Measurements from ENCODE around the gene DDX5.

The DDX5 gene

GRCh38 chr17:64491034-64491860, 14.8 kb downstream of the DDX5 start:
- TF ChIP-seq CTCF (IDR thresholded peaks at IDR 0.05): no peak
- Histone ChIP-seq H3K36me3 (ENCODE audit: control insufficient read depth, insufficient read depth, low read length) (no peaks in the 10 kb centered on the region), H3K9me3 (ENCODE audit: control insufficient read depth, low read length) (no peaks in the 10 kb centered on the region), H3K4me2 (ENCODE audit: low read length) (no peak overlapping the region), H3K27me3 (ENCODE audit: control insufficient read depth, insufficient read depth, low read length) (no peaks in the 10 kb centered on the region), H3K4me1 (no peaks in the 10 kb centered on the region), H3K27ac (no peak overlapping the region), H3K4me3 (ENCODE audit: low read depth, low read length) (no peak overlapping the region), H3K79me2 (peaks cover 3% of the 10 kb centered on the region), H2AFZ (no peak overlapping the region), H3K9ac (no peak overlapping the region)

GRCh38 chr17:64488301-64488700, 17.8 kb downstream of the DDX5 start:
- TF ChIP-seq CTCF (IDR thresholded peaks at IDR 0.05): no peak
- H3K36me3 ChIP-seq (ENCODE audit: control insufficient read depth, insufficient read depth, low read length): no peaks in the 10 kb centered on the region
- H3K27me3 ChIP-seq (ENCODE audit: control insufficient read depth, insufficient read depth, low read length): no peaks in the 10 kb centered on the region
- H3K4me1 ChIP-seq: no peaks in the 10 kb centered on the region
- no peak overlapping the region for H3K27ac ChIP-seq
- H2AFZ ChIP-seq: no peak overlapping the region
- no peaks in the 10 kb centered on the region for H3K9me3 ChIP-seq (ENCODE audit: control insufficient read depth, low read length)
- H3K79me2 ChIP-seq: no peaks in the 10 kb centered on the region
- H3K4me2 ChIP-seq (ENCODE audit: low read length): no peak overlapping the region
- no peak overlapping the region for H3K9ac ChIP-seq
- H3K4me3 ChIP-seq (ENCODE audit: low read depth, low read length): no peak overlapping the region

GRCh38 chr17:64484380-64484779, 21.7 kb downstream of the DDX5 start:
- no peak overlapping the region for H3K9ac ChIP-seq
- H3K36me3 ChIP-seq (ENCODE audit: control insufficient read depth, insufficient read depth, low read length): no peaks in the 10 kb centered on the region
- no peak overlapping the region for H3K4me2 ChIP-seq (ENCODE audit: low read length)
- no peak overlapping the region for H2AFZ ChIP-seq
- no peaks in the 10 kb centered on the region for H3K27me3 ChIP-seq (ENCODE audit: control insufficient read depth, insufficient read depth, low read length)
- no peak overlapping the region for H3K4me3 ChIP-seq (ENCODE audit: low read depth, low read length)
- no peaks in the 10 kb centered on the region for H3K9me3 ChIP-seq (ENCODE audit: control insufficient read depth, low read length)
- TF ChIP-seq CTCF (IDR thresholded peaks at IDR 0.05): no peak
- no peaks in the 10 kb centered on the region for H3K4me1 ChIP-seq
- H3K79me2 ChIP-seq: no peaks in the 10 kb centered on the region
- H3K27ac ChIP-seq: no peak overlapping the region

DNA sequence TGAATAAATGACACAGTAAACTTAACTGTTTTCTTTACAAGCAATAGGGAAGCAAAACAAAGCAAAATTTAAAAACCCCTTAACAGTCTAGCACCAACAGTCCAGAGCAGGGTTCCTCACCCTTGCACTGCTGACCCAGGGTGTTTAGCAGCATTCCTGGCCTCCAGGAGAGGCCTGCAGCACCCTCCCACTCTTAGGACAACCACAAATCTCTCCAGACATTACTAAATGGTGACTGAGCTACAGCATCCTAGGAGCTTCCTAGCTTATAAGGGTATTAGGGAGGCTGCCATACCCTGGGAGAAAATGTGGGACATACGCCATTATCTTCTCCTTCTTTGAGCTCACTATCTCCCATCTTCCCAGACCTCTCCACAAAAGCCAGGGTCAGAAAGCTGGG, 25.1 kb downstream of the DDX5 start:
- no peak for TF ChIP-seq CTCF (IDR thresholded peaks at IDR 0.05)

DNA sequence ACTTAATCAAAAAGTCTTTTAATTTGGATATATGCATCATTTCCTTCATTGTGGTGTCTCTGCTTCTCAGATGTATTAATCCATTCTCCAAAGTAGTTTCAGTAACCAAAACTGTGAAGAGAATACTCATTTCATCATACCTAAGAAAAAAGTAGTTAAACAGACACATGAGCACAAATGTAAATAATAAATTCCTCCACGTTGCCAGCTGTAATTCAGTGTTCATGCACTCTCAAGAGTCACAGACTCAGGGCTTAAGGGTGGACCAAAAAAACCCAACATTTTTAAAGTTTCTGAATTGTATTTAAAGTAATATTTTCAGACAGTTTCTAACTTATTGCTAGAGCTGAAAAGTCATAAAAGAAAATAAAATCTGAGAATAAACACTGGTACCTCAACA, 28.2 kb downstream of the DDX5 start:
- no peaks in the 10 kb centered on the region for H3K4me1 ChIP-seq
- H3K4me3 ChIP-seq (ENCODE audit: low read depth, low read length): no peak overlapping the region
- H3K79me2 ChIP-seq: no peaks in the 10 kb centered on the region
- H3K9me3 ChIP-seq (ENCODE audit: control insufficient read depth, low read length): no peaks in the 10 kb centered on the region
- no peaks in the 10 kb centered on the region for H3K36me3 ChIP-seq (ENCODE audit: control insufficient read depth, insufficient read depth, low read length)
- no peak for TF ChIP-seq CTCF (IDR thresholded peaks at IDR 0.05)
- no peak overlapping the region for H3K27ac ChIP-seq
- H3K4me2 ChIP-seq (ENCODE audit: low read length): no peak overlapping the region
- no peak overlapping the region for H2AFZ ChIP-seq
- no peak overlapping the region for H3K9ac ChIP-seq
- no peaks in the 10 kb centered on the region for H3K27me3 ChIP-seq (ENCODE audit: control insufficient read depth, insufficient read depth, low read length)

More for the DNA sequence above, 25.1 kb downstream of the DDX5 start:
- no peaks in the 10 kb centered on the region for H3K79me2 ChIP-seq
- no peak overlapping the region for H3K4me3 ChIP-seq (ENCODE audit: low read depth, low read length)
- H3K36me3 ChIP-seq (ENCODE audit: control insufficient read depth, insufficient read depth, low read length): no peaks in the 10 kb centered on the region
- H3K4me2 ChIP-seq (ENCODE audit: low read length): no peak overlapping the region
- no peak overlapping the region for H3K9ac ChIP-seq
- H3K4me1 ChIP-seq: no peaks in the 10 kb centered on the region
- no peaks in the 10 kb centered on the region for H3K9me3 ChIP-seq (ENCODE audit: control insufficient read depth, low read length)
- H3K27me3 ChIP-seq (ENCODE audit: control insufficient read depth, insufficient read depth, low read length): no peaks in the 10 kb centered on the region
- H3K27ac ChIP-seq: no peak overlapping the region
- no peak overlapping the region for H2AFZ ChIP-seq
